H1 (cell line): ENCODE measurements around the gene PPP1R3G. TPM values are rescaled to one million over a fixed set of nuclear protein-coding genes. Genes with fewer than 3 reads are reported as not detected.

ENCODE experiments used
- CTCF ChIA-PET: fragments of 300-600 bp; sonication (Branson Sonifier 250); formaldehyde crosslinking; loops from one replicate; lab custom pipeline; 2021; ENCODE audit not compliant: partially characterized antibody; lab: Charles Lee
- POLR2A ChIA-PET: fragments of 300-600 bp; sonication (Branson Sonifier 250); formaldehyde crosslinking; loops from one replicate; lab custom pipeline; 2021; ENCODE audit warnings: inconsistent platforms; ENCODE audit not compliant: partially characterized antibody; lab: Charles Lee
- DNase-seq, 2 experiments: peaks; one replicate each; pipeline versions ENCODE4 v3.0.0 to v3.0.0-alpha.2; 2010 to 2022; ENCODE audit warnings: low spot score in 2 of 2, low read depth in 1 of 2, mixed read lengths in 1 of 2
- FAIRE-seq: peaks from 2 replicates; lab custom pipeline; 2011; peaks lifted over from hg19 to GRCh38; lab: Jason Lieb, UNC
- H2AFZ ChIP-seq: 2 replicates; pipeline ENCODE4 v1.8.1; 2012; ENCODE audit warnings: low read length, inconsistent platforms
- H2AK5ac ChIP-seq: 2 replicates; pipeline ENCODE4 v1.6.1; 2013; ENCODE audit warnings: low read depth, low read length
- H2BK120ac ChIP-seq: replicated peaks from 2 replicates; pipeline ENCODE3; 2013; ENCODE audit warnings: low read depth, low read length, inconsistent platforms
- H2BK12ac ChIP-seq: 2 replicates; pipeline ENCODE4 v1.6.1; 2013; ENCODE audit warnings: low read depth, low read length
- H2BK15ac ChIP-seq: 2 replicates; pipeline ENCODE4 v1.6.1; 2013; ENCODE audit warnings: low read length
- H2BK20ac ChIP-seq: 2 replicates; pipeline ENCODE4 v1.6.1; 2013; ENCODE audit warnings: low read length
- H2BK5ac ChIP-seq: 2 replicates; pipeline ENCODE4 v1.6.1; 2013; ENCODE audit warnings: low read depth, low read length
- H3K14ac ChIP-seq: 2 replicates; pipeline ENCODE4 v1.6.1; 2013; ENCODE audit warnings: inconsistent platforms; ENCODE audit not compliant: insufficient read length
- H3K18ac ChIP-seq: 2 replicates; pipeline ENCODE4 v1.6.1; 2013; ENCODE audit warnings: low read length; ENCODE audit errors: extremely low read depth
- H3K23ac ChIP-seq: 2 replicates; pipeline ENCODE4 v1.6.1; 2013; ENCODE audit warnings: inconsistent platforms; ENCODE audit not compliant: insufficient read length
- H3K23me2 ChIP-seq: 2 replicates; pipeline ENCODE4 v1.6.1; 2013; ENCODE audit warnings: low read depth, low read length
- H3K27ac ChIP-seq: 2 replicates; pipeline ENCODE4 v1.6.1; 2011; ENCODE audit warnings: low read depth, low read length, inconsistent platforms
- H3K27me3 ChIP-seq, 4 experiments: replicated peaks in 1 of 4; 1 replicate in 1 of 4; 2 replicates in 3 of 4; pipeline versions ENCODE4 v1.6.1 to v1.8.1; 2011 to 2013; ENCODE audit warnings: low read length in 3 of 4, mild to moderate bottlenecking in 3 of 4, inconsistent platforms in 2 of 4, mixed read lengths in 2 of 4, moderate library complexity in 1 of 4; ENCODE audit not compliant: control insufficient read depth in 3 of 4, insufficient read depth in 3 of 4; ENCODE audit errors: extremely low read depth in 1 of 4
- H3K36me3 ChIP-seq, 4 experiments: 2 replicates each; pipeline versions ENCODE4 v1.6.1 to v1.8.1; 2011 to 2013; ENCODE audit warnings: mild to moderate bottlenecking in 4 of 4, low read length in 3 of 4, moderate library complexity in 2 of 4, control low read depth in 1 of 4, inconsistent platforms in 1 of 4; ENCODE audit not compliant: insufficient read depth in 4 of 4, control insufficient read depth in 2 of 4
- H3K4ac ChIP-seq: replicated peaks from 2 replicates; pipeline ENCODE3; 2013; ENCODE audit warnings: low read length, low read depth, mixed read lengths, inconsistent platforms; ENCODE audit not compliant: insufficient read length
- H3K4me1 ChIP-seq, 4 experiments: replicated peaks in 1 of 4; 1 replicate in 1 of 4; 2 replicates in 3 of 4; pipeline versions ENCODE4 v1.6.1 to v1.8.1; 2011 to 2013; ENCODE audit warnings: low read length in 3 of 4, inconsistent platforms in 2 of 4, mixed read lengths in 1 of 4; ENCODE audit not compliant: insufficient read depth in 4 of 4, control insufficient read depth in 3 of 4
- H3K4me2 ChIP-seq, 2 experiments: 2 replicates each; pipeline versions ENCODE4 v1.6.1 to v1.8.1; 2011 to 2013; ENCODE audit warnings: low read depth in 2 of 2, low read length in 2 of 2, control low read depth in 1 of 2, inconsistent platforms in 1 of 2, mild to moderate bottlenecking in 1 of 2; ENCODE audit not compliant: insufficient read depth in 1 of 2
- H3K4me3 ChIP-seq, 4 experiments: fragments of 200-600, 300-600 bp in 1 of 4; sonication (generic), shearing (Covaris generic), sonication (Bioruptor Twin) in 1 of 4; 2 replicates each; pipeline versions ENCODE4 v1.5.1 to v1.8.1; 2011 to 2016; ENCODE audit warnings: low read length in 4 of 4, low read depth in 3 of 4, control low read depth in 2 of 4, inconsistent platforms in 2 of 4, mild to moderate bottlenecking in 2 of 4, mixed read lengths in 1 of 4, moderate library complexity in 1 of 4; ENCODE audit not compliant: insufficient read depth in 2 of 4; ENCODE audit errors: extremely low read depth in 1 of 4
- H3K56ac ChIP-seq: replicated peaks from 2 replicates; pipeline ENCODE3; 2013; ENCODE audit warnings: low read depth, mild to moderate bottlenecking, mixed read lengths, low read length, inconsistent platforms; ENCODE audit not compliant: insufficient read length
- H3K79me1 ChIP-seq: 2 replicates; pipeline ENCODE4 v1.6.1; 2013; ENCODE audit warnings: low read depth, low read length, control low read depth
- H3K79me2 ChIP-seq, 2 experiments: 2 replicates each; pipeline versions ENCODE4 v1.6.1 to v1.8.1; 2012 to 2013; ENCODE audit warnings: low read length in 2 of 2, mild to moderate bottlenecking in 2 of 2, inconsistent platforms in 1 of 2; ENCODE audit not compliant: insufficient read depth in 2 of 2, control insufficient read depth in 1 of 2
- H3K9ac ChIP-seq, 4 experiments: replicated peaks in 1 of 4; 1 replicate in 1 of 4; 2 replicates in 3 of 4; pipeline versions ENCODE4 v1.6.1 to v1.8.1; 2011 to 2013; ENCODE audit warnings: low read depth in 3 of 4, low read length in 3 of 4, control low read depth in 2 of 4, mild to moderate bottlenecking in 2 of 4, moderate library complexity in 2 of 4, inconsistent platforms in 1 of 4; ENCODE audit errors: extremely low read depth in 1 of 4
- H3K9me3 ChIP-seq, 2 experiments: 2 replicates each; pipeline versions ENCODE4 v1.6.1 to v1.8.1; 2012 to 2013; ENCODE audit warnings: mild to moderate bottlenecking in 2 of 2, moderate library complexity in 2 of 2, control low read depth in 1 of 2, inconsistent platforms in 1 of 2, low read depth in 1 of 2, low read length in 1 of 2, mixed read lengths in 1 of 2; ENCODE audit not compliant: insufficient read depth in 2 of 2
- H4K20me1 ChIP-seq, 2 experiments: replicated peaks in 1 of 2; 2 replicates each; pipeline versions ENCODE3 to v1.8.1; 2011 to 2013; ENCODE audit warnings: inconsistent platforms in 2 of 2, low read length in 2 of 2, mild to moderate bottlenecking in 1 of 2; ENCODE audit not compliant: insufficient read depth in 2 of 2, control insufficient read depth in 1 of 2
- H4K5ac ChIP-seq: 2 replicates; pipeline ENCODE4 v1.6.1; 2013; ENCODE audit warnings: low read length, low read depth, mixed read lengths, inconsistent platforms; ENCODE audit not compliant: insufficient read length
- H4K8ac ChIP-seq: 2 replicates; pipeline ENCODE4 v1.8.0; 2013; ENCODE audit warnings: mild to moderate bottlenecking, moderate library complexity, low read length, inconsistent platforms; ENCODE audit not compliant: insufficient read depth; ENCODE audit errors: extremely low read depth
- H4K91ac ChIP-seq: replicated peaks from 2 replicates; pipeline ENCODE3; 2013; ENCODE audit warnings: low read length, mixed read lengths, inconsistent platforms; ENCODE audit not compliant: insufficient read length
- E2F6 ChIP-seq: IDR thresholded peaks from 2 replicates; pipeline ENCODE4 v1.6.1; 2012; ENCODE audit warnings: inconsistent platforms
- GTF2F1 ChIP-seq: IDR thresholded peaks from 2 replicates; pipeline ENCODE4 v1.6.1; 2012; ENCODE audit warnings: low read depth, low read length, improper control_type of control experiment, borderline replicate concordance
- MAFK ChIP-seq: IDR thresholded peaks from 2 replicates; pipeline ENCODE4 v1.6.1; 2012; ENCODE audit warnings: low read depth, mild to moderate bottlenecking, improper control_type of control experiment, low read length
- POU5F1 ChIP-seq: IDR thresholded peaks from 2 replicates; pipeline ENCODE4 v1.6.1; 2011; ENCODE audit warnings: low read depth, mild to moderate bottlenecking, low read length, moderate library complexity
- RFX5 ChIP-seq: IDR thresholded peaks from 2 replicates; pipeline ENCODE4 v1.6.1; 2011; ENCODE audit warnings: low read depth, low read length, improper control_type of control experiment, borderline replicate concordance
- SIN3A ChIP-seq, 2 experiments: IDR thresholded peaks in 1 of 2; conservative IDR thresholded peaks in 1 of 2; 2 replicates each; pipeline ENCODE4 v1.6.1; 2011 to 2012; ENCODE audit warnings: low read length in 2 of 2, improper control_type of control experiment in 1 of 2, low read depth in 1 of 2, mild to moderate bottlenecking in 1 of 2
- SIX5 ChIP-seq: IDR thresholded peaks from 2 replicates; pipeline ENCODE4 v1.6.1; 2011; ENCODE audit warnings: mild to moderate bottlenecking, low read depth, low read length
- SP2 ChIP-seq: IDR thresholded peaks from 2 replicates; pipeline ENCODE4 v1.6.1; 2012; ENCODE audit warnings: mild to moderate bottlenecking, low read length, inconsistent platforms
- SP4 ChIP-seq: IDR thresholded peaks from 2 replicates; pipeline ENCODE4 v1.6.1; 2012; ENCODE audit warnings: low read length, inconsistent platforms
- TCF12 ChIP-seq: IDR thresholded peaks from 2 replicates; pipeline ENCODE4 v1.6.1; 2011; ENCODE audit warnings: low read depth, mild to moderate bottlenecking, low read length
- WGBS, 2 experiments: shearing (Covaris generic) in 1 of 2; methylation state at CpG; one replicate each; pipeline versions ENCODE4 v1.1.6 to v1.1.7; 2013 to 2015; ENCODE audit warnings: low lambda C conversion rate in 2 of 2, mixed read lengths in 2 of 2, inconsistent platforms in 1 of 2, low coverage in 1 of 2, missing lambda C conversion rate in 1 of 2; ENCODE audit not compliant: insufficient replicate concordance in 2 of 2, insufficient coverage in 1 of 2, insufficient read length in 1 of 2; ENCODE audit errors: extremely low coverage in 1 of 2, missing lambda C conversion rate in 1 of 2; 5-methylcytosine and 5-hydroxymethylcytosine counted together
- polyA plus RNA-seq, 7 experiments: library from polyadenylated mRNA; depleted of rRNA in 3 of 7; stranded (reverse) in 5 of 7; unstranded in 2 of 7; fragments of >200 nt in 5 of 7; fragments of 200-250 nt in 2 of 7; gene quantifications; 1 replicate in 5 of 7; 2 replicates in 1 of 7; 4 replicates in 1 of 7; pipeline versions ENCODE4 v1.2.1 to v1.2.3, GENCODE V29; 2011 to 2013; ENCODE audit warnings: missing spikeins in 2 of 7, mixed read lengths in 2 of 7
- total RNA-seq: library from RNA; stranded (reverse); fragmentation: NEBNext Ultra II Directional; extraction: Animal tissue kit (Norgen Biotek cat#: 25700); gene quantifications from 2 replicates; pipeline ENCODE4 v1.2.1, GENCODE V29; 2021

The PPP1R3G gene
- total and polyA plus RNA-seq, 2 of the 8 experiments (the other 6 are each of a cell fraction or from before 2014, with no cell fraction given): 0.03 to 0.09 TPM

- WGBS, 2 experiments: 91% methylated on average over 8 of the region's 8 CpGs; no CpG with 5 or more reads in 1 of the 2 experiments
- no peaks in the 10 kb centered on the region for H3K79me1 ChIP-seq
Measured at GRCh38 chr6:5136851-5137250, 51.7 kb downstream of the PPP1R3G start.

More at GRCh38 chr6:5136851-5137250, 51.7 kb downstream of the PPP1R3G start:
- Histone ChIP-seq H3K18ac (no peak overlapping the region), H4K91ac (no peak overlapping the region), H4K20me1 (peaks cover 1 to 2% of the 10 kb centered on the region in 2 experiments), H2AK5ac (no peak overlapping the region), H4K5ac (no peak overlapping the region), H3K27me3 (no peaks in the 10 kb centered on the region; a peak in 1 of 7 replicates), H3K4me2 (no peak overlapping the region), H2AFZ (no peak overlapping the region), H3K23ac (no peak overlapping the region), H2BK20ac (no peak overlapping the region), H3K56ac (no peak overlapping the region), H3K36me3 (no peaks in the 10 kb centered on the region), H2BK12ac (no peak overlapping the region), H3K14ac (no peak overlapping the region), H3K79me2 (no peaks in the 10 kb centered on the region)
- no peak for DNase-seq
- ChIA-PET CTCF (interaction anchor here (1.0 to 1.6 kb wide), 3 partner anchors 10 to 39 kb away, joined by 3 to 7 read pairs (median 5); no protein-coding TSS in a partner anchor), POLR2A (no interaction called here)
- TF ChIP-seq SP4: no peak
- no peak for TF ChIP-seq SIX5
- no peak for TF ChIP-seq SIN3A (conservative IDR thresholded peaks at IDR 0.05 in 1 of 2, IDR thresholded peaks at IDR 0.05 in 1 of 2; ENCODE audit: low read depth in 1 of 2, low read length in 2 of 2)
- TF ChIP-seq GTF2F1: no peak
- TF ChIP-seq MAFK: no peak
- TF ChIP-seq TCF12: no peak
- TF ChIP-seq POU5F1: no peak
- no peak for TF ChIP-seq RFX5
- no peak for TF ChIP-seq SP2
- no peak for TF ChIP-seq E2F6
- TF ChIP-seq, all 59 proteins: peak for 0
- H2BK15ac ChIP-seq: no peak overlapping the region
- H4K8ac ChIP-seq: no peak overlapping the region
- H3K4me3 ChIP-seq: no peak overlapping the region
- no peak overlapping the region for H2BK5ac ChIP-seq
- FAIRE-seq: no peak
- H3K27ac ChIP-seq: no peak overlapping the region
- no peaks in the 10 kb centered on the region for H3K9me3 ChIP-seq
- peaks cover 0 to 18% (median 10%) of the 10 kb centered on the region in 4 experiments; a peak in 4 of 7 replicates for H3K4me1 ChIP-seq
- H2BK120ac ChIP-seq: no peak overlapping the region
- H3K9ac ChIP-seq: no peak overlapping the region
- H3K4ac ChIP-seq: no peak overlapping the region
- no peaks in the 10 kb centered on the region for H3K23me2 ChIP-seq
